AG04450 (cell line): ENCODE measurements around the gene EDARADD. TPM values are rescaled to one million over a fixed set of nuclear protein-coding genes. Genes with fewer than 3 reads are reported as not detected.

ENCODE experiments used
- CTCF ChIA-PET: fragments of 300-600, 350-600 bp; formaldehyde crosslinking; extraction: SDS; loops from one replicate; lab custom pipeline; 2022; ENCODE audit warnings: antibody characterized with exemption, inconsistent platforms; lab: Charles Lee
- POLR2A ChIA-PET: fragments of 350-600 bp; formaldehyde crosslinking; extraction: SDS; loops from one replicate; lab custom pipeline; 2021; ENCODE audit warnings: antibody characterized with exemption, inconsistent platforms; lab: Yijun Ruan, JAX
- DNase-seq: peaks from one replicate; pipeline ENCODE4 v3.0.0-alpha.2; 2011; ENCODE audit warnings: low read depth, low spot score
- H3K27ac ChIP-seq: one replicate; pipeline ENCODE4 v1.5.1; 2012; ENCODE audit warnings: low read depth, low read length, control low read depth
- H3K27me3 ChIP-seq: one replicate; pipeline ENCODE4 v1.6.0; 2012; ENCODE audit warnings: low read length; ENCODE audit not compliant: control insufficient read depth, insufficient read depth
- H3K4me3 ChIP-seq: 2 replicates; pipeline ENCODE4 v1.5.1; 2011; ENCODE audit warnings: mild to moderate bottlenecking, low read depth, low read length, control low read depth
- H3K9me3 ChIP-seq: 2 replicates; pipeline ENCODE4 v1.5.1; 2012; ENCODE audit warnings: low read length; ENCODE audit not compliant: control insufficient read depth, insufficient read depth
- CTCF ChIP-seq: IDR thresholded peaks from 2 replicates; pipeline ENCODE4 v1.5.1; 2011; ENCODE audit warnings: low read depth, low read length, control low read depth, inconsistent platforms
- polyA plus RNA-seq: library from polyadenylated mRNA; depleted of rRNA; stranded (reverse); fragments of >200 nt; gene quantifications from 2 replicates; pipeline ENCODE4 v1.2.3, GENCODE V29; 2011

The EDARADD gene
- polyA plus RNA-seq, 1 experiment = not detected

DNA sequence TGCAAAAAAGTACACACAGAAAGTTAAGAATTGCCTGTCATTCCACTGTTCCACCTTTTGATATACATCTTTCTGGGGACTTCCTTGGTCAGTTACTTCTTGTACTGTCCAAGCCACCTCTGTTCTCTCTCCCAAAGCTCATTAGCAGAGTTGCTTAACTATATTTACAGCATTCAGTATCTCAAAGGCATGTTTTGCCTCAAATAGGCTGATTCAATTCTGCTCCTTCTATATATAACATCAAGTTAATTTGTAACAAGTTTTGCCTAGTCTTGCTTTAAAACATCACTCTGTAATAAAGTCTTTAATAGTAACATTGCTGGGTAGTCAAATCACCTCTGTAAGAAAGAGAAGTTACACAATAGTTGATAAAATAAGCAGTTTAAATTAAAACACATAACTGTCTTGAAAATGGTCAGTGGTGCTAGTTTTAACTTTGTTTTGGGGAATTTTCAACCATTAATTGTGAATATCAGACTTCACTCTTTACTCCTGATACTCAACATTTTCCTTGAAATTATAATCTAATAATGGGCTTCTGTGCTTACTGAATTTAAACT is 35.7 kb downstream of the EDARADD start:
- CTCF ChIA-PET = no interaction called here
- Histone ChIP-seq H3K4me3 (no peak overlapping the region), H3K27ac (no peak overlapping the region), H3K27me3 (no peaks in the 10 kb centered on the region), H3K9me3 (peaks cover 8% of the 10 kb centered on the region; the same call in 1 of the 2 replicates)
- no peak for DNase-seq
- POLR2A ChIA-PET = no interaction called here
- TF ChIP-seq CTCF = no peak

GRCh38 chr1:236433819-236434315 is 39.8 kb downstream of the EDARADD start:
- Histone ChIP-seq H3K9me3 (peaks cover 2% of the 10 kb centered on the region; the same call in 1 of the 2 replicates), H3K4me3 (no peak overlapping the region), H3K27me3 (no peaks in the 10 kb centered on the region), H3K27ac (no peak overlapping the region)
- no peak for DNase-seq
- ChIA-PET POLR2A (no interaction called here), CTCF (no interaction called here)
- TF ChIP-seq CTCF = no peak

DNA sequence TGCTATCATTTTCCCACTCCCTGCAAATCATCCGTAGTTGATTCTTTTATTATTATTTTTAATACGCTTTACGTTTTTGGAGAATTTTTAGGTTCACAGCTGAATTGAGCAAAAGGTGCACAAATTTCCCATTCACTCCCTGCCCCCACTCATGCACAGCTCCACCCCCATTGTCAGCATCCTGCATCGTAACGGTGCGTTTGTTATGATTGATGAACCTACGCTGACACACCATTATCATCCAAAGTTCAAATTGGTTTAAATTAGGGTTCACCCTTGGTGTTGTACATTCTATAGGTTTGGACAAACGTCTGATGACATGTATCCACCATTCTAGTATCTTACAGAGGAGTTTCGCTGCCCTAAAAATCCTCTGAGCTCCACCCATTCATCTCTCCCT is 44.5 kb downstream of the EDARADD start:
- CTCF ChIA-PET = no interaction called here
- DNase-seq = no peak
- no peak for TF ChIP-seq CTCF
- POLR2A ChIA-PET = no interaction called here
- H3K4me3 ChIP-seq = no peak overlapping the region
- H3K9me3 ChIP-seq = no peaks in the 10 kb centered on the region
- H3K27me3 ChIP-seq = no peaks in the 10 kb centered on the region
- no peak overlapping the region for H3K27ac ChIP-seq

GRCh38 chr1:236440373-236440772 is 46.3 kb downstream of the EDARADD start:
- Histone ChIP-seq H3K9me3 (no peaks in the 10 kb centered on the region), H3K27me3 (no peaks in the 10 kb centered on the region), H3K4me3 (no peak overlapping the region), H3K27ac (no peak overlapping the region)
- TF ChIP-seq CTCF = no peak
- DNase-seq = no peak
- ChIA-PET CTCF (no interaction called here), POLR2A (no interaction called here)

DNA sequence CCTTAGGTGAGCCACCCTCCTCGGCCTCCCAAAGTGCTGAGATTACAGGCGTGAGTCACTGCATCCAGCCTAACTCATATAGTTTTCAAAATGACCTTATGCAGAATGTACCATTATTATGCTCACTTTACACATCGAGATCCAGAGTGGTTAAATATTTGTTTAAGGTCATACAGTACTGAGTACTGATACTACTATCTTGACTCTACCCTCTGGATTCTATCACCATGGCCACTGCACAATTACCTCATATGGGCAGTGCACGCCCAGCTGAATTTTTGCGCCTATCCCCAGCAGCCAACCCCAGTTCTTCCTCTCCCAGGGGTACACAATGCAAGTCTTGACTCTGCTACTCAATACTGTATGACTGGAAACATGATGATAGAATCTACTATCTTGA is 56.7 kb downstream of the EDARADD start:
- CTCF ChIA-PET = interaction anchor here (0.9 kb wide), 1 partner anchor 67 kb away, joined by 3 read pairs; no protein-coding TSS in a partner anchor
- POLR2A ChIA-PET = no interaction called here
- no peak for DNase-seq
- Histone ChIP-seq H3K4me3 (no peak overlapping the region), H3K9me3 (no peaks in the 10 kb centered on the region), H3K27me3 (no peaks in the 10 kb centered on the region), H3K27ac (no peak overlapping the region)
- TF ChIP-seq CTCF = no peak
